ENCODE measurements around the gene GYPC.

DNA sequence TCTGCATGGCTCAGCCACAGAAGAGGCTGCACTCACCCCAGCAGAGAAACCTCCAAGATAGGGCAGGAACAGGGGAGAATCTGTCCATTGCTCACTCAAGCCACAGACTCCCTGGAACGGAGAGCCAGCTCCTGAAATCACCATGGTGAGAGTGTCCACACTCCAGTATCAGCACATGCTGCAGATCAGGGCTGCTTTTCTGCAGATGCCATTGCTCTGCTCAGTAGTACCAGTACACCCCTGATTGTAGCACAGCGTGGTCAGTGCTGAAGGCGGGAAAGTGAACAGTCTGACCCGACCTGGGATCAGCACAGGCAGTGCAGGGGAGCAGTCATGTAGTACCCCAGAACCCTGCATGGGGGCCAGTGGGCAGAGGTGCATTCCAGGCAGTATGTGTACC, 73.9 kb downstream of the GYPC start:
- no peak for TF ChIP-seq CSRNP3 (CRISPR knock-in tag; IDR thresholded peaks at IDR 0.05)
- TF ChIP-seq, protein P1, sequence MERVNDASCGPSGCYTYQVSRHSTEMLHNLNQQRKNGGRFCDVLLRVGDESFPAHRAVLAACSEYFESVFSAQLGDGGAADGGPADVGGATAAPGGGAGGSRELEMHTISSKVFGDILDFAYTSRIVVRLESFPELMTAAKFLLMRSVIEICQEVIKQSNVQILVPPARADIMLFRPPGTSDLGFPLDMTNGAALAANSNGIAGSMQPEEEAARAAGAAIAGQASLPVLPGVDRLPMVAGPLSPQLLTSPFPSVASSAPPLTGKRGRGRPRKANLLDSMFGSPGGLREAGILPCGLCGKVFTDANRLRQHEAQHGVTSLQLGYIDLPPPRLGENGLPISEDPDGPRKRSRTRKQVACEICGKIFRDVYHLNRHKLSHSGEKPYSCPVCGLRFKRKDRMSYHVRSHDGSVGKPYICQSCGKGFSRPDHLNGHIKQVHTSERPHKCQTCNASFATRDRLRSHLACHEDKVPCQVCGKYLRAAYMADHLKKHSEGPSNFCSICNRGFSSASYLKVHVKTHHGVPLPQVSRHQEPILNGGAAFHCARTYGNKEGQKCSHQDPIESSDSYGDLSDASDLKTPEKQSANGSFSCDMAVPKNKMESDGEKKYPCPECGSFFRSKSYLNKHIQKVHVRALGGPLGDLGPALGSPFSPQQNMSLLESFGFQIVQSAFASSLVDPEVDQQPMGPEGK (CRISPR knock-in tag; IDR thresholded peaks at IDR 0.05; ENCODE audit: borderline replicate concordance) = no peak
- no peak for TF ChIP-seq ZFP30 (CRISPR knock-in tag; IDR thresholded peaks at IDR 0.05)
- no peak for TF ChIP-seq TCF4 (CRISPR knock-in tag; IDR thresholded peaks at IDR 0.05; ENCODE audit: borderline replicate concordance)

Measured in SK-N-SH treated with all-trans-retinoic acid at 6 μM for 48 hours (cell line).